NCI-H82 treated with DMSO at 0.1 percent for 48 hours (cell line): ENCODE results near the gene GPR146.

Experiments
- DNase-seq: peaks from one replicate; lab custom pipeline; 2025; ENCODE audit not compliant: unreplicated experiment; lab: John Stamatoyannopoulos, UW

GPR146 gene

GRCh38 chr7:1056785-1057410 lies 12.6 kb downstream of the GPR146 start:
- no peak for DNase-seq

DNA sequence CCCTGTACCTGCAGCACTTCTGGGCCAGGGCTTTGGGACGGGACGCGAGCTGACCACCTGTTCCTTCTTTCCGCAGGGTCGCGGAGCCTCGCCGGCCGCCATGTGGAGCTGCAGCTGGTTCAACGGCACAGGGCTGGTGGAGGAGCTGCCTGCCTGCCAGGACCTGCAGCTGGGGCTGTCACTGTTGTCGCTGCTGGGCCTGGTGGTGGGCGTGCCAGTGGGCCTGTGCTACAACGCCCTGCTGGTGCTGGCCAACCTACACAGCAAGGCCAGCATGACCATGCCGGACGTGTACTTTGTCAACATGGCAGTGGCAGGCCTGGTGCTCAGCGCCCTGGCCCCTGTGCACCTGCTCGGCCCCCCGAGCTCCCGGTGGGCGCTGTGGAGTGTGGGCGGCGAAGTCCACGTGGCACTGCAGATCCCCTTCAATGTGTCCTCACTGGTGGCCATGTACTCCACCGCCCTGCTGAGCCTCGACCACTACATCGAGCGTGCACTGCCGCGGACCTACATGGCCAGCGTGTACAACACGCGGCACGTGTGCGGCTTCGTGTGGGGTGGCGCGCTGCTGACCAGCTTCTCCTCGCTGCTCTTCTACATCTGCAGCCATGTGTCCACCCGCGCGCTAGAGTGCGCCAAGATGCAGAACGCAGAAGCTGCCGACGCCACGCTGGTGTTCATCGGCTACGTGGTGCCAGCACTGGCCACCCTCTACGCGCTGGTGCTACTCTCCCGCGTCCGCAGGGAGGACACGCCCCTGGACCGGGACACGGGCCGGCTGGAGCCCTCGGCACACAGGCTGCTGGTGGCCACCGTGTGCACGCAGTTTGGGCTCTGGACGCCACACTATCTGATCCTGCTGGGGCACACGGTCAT lies 13.3 kb downstream of the GPR146 start:
- no peak for DNase-seq

DNA sequence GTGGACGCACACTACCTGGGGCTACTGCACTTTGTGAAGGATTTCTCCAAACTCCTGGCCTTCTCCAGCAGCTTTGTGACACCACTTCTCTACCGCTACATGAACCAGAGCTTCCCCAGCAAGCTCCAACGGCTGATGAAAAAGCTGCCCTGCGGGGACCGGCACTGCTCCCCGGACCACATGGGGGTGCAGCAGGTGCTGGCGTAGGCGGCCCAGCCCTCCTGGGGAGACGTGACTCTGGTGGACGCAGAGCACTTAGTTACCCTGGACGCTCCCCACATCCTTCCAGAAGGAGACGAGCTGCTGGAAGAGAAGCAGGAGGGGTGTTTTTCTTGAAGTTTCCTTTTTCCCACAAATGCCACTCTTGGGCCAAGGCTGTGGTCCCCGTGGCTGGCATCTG lies 14.0 kb downstream of the GPR146 start:
- no peak for DNase-seq

DNA sequence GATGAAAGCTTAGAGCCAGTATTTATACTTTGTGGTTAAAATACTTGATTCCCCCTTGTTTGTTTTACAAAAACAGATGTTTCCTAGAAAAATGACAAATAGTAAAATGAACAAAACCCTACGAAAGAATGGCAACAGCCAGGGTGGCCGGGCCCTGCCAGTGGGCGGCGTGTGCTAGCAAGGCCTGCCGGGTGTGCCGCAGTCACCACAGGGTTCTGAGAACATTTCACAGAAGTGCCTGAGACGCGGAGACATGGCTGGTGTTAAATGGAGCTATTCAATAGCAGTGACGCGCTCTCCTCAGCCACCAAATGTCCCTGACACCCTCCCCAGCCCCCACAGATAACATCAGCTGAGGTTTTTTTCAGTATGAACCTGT lies 14.5 kb downstream of the GPR146 start:
- no peak for DNase-seq

GRCh38 chr7:1059200-1060091 lies 15.1 kb downstream of the GPR146 start:
- DNase-seq: peak; percentile 78

GRCh38 chr7:1060315-1061072 lies 16.1 kb downstream of the GPR146 start:
- peak; percentile 3 for DNase-seq

DNA sequence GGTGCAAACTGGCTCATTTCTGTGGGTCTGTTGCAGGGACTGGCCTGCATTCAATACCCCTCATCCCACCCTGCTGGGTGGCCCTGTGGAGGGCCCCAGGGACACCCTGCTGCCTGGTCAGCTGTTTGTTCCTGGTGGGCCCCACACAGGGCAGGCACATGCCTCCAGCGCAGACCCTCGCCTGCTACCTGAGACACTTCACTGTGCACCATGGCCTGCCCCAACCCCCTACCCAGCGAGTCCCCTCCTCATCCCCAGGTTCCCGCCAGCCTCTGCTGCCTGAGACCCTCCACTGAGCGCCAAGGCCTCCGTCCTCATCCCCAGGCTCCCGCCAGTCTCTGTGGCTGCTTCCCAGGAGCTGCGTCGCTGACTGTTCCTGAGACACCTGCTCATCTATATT lies 16.8 kb downstream of the GPR146 start:
- no peak for DNase-seq

DNA sequence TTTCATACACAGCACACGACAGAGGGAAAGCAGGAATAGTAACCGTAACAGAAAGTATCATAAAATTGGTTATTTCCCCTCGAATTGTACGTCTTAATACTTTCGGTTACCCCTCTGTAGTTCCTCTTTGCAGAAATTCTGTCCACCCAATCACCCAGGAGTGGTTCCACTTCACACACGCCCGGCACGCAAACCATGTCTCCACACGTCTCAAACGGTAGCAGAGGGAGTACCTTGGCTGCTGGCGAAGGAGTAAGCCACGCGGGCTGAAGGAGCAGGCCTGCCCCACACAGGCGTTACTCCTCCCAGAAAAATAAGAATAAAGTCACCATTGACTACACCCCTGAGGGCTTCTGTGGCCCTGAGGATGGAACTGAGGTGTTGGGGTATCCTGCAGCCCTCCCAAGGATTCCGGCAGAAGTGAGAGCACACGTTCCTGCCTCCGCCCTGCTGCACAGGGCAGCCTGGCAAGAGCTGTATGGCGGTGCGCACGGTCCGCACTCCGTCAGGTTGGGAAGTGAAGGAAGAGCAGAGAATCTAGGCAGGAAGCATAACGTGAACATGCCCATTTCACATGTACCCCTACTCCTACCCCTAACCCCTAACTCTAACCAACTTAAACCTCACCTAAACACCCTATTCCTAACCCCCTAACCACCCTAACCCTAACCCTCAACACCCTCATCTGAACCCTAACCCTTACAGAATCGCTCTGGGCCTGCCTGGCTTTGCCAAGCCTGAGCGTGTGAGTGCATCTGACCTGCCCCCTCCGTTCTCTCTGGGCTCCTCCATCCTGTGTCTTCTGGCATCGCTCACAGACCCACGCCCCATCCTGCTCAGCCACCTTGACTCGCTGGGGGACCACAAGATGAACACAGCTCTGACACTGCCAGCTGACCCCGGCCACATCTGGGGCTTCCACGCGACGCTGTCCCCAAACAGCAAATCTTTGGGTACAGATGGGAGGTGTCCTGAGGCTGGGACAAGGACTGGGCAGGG lies 18.2 kb downstream of the GPR146 start:
- no peak for DNase-seq

DNA sequence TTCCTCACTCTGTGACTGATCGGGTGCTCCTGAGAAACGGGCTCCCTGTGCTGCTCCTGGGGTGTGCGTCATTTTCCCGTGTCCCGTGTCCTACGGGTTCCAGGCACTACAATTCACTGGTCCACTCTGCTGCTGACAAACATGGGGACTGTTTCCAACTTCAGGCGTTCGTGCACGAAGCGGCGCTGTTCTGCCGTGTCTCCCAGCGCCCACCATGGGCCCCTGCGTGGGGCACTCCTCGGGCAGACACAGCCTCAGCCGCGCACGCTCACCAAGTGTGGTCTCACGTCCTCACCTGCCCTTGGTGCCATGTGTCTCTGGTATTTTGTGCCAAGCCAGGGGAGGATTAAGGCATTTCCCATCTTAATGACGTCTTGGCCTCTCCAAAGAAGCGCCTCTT lies 19.0 kb downstream of the GPR146 start:
- no peak for DNase-seq

- DNase-seq: no peak
Observed at GRCh38 chr7:1064581-1064980, 20.2 kb downstream of the GPR146 start.

DNA sequence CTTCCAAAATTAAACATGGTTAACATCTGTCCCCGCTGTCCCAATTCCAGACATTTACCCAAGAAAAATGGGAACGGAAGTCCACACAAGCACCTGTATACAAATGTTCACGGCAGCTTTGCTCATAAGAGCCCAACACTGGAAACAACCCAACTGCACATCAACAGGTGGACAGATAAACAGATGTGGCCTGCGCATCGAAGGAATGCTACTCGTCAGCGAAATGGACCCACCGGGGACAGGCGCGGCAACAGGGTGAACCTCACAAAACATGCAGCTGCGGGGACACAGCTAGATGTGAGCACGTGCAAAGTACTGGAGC lies 20.9 kb downstream of the GPR146 start:
- DNase-seq: no peak

- DNase-seq: peak; percentile 4
Observed at GRCh38 chr7:1065585-1066241, 21.4 kb downstream of the GPR146 start.

GRCh38 chr7:1066242-1066588 lies 21.9 kb downstream of the GPR146 start:
- no peak for DNase-seq

- no peak for DNase-seq
Observed at GRCh38 chr7:1068013-1068412, 23.7 kb downstream of the GPR146 start.

DNA sequence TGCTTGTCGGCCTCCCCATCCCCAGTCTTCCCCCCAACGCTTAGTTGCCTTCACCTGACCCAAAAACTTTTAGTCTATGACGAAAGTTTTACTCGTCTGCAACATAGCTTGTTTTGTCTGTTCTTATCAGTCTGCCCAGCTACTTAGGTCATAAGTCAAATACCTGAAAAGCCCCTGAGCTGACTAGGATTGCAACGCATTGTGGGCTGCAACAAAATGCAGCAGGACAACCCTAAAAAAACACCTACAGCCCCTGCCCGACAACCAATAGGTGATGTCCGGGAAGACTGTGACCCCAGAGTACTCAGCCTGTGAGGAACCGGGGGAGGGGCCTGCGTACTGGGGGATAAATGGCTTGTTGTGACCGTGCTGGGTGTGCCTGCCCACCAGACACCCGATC lies 24.3 kb downstream of the GPR146 start:
- DNase-seq: no peak

DNA sequence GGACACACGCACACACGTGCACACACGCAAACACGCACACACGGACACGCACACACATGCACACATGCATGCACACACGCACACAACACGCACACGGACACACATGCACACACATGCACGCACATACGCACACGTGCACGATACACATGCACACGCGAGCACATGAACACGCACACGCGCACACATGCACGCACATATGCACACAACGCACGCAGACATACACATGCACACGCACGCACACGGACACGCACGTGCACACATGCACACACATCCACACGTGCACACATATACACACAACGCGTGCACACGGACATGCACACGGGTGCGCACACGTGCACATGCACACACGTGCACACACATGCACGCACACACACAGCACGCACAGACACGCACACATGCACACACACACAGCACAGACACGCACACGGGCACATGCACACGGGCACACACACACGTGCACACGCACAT lies 26.2 kb downstream of the GPR146 start:
- no peak for DNase-seq

DNA sequence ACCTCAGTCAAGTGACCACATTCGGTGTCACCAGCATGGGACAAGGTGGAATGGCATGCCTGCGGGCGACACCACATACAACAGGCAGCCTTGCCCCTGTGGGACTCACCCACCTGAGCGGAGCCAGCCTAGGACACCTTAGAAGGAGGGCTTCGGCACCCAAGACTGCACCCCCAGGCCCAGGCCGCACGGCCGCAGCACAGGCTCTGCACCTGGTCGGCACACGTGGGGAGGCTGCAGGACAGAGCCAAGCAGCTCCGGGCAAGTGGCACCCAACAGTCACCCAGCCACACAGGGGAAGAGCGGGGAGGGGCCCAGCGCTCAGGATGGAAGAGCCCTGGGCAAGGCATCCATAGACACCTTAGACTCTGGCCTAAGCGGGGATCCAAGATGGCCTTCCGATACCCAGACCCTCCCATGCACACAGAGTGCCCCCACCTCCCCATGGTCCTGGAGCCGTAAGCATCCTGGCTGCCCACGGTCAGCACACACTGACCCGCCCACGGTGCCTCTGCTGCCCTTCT lies 27.4 kb downstream of the GPR146 start:
- no peak for DNase-seq

DNA sequence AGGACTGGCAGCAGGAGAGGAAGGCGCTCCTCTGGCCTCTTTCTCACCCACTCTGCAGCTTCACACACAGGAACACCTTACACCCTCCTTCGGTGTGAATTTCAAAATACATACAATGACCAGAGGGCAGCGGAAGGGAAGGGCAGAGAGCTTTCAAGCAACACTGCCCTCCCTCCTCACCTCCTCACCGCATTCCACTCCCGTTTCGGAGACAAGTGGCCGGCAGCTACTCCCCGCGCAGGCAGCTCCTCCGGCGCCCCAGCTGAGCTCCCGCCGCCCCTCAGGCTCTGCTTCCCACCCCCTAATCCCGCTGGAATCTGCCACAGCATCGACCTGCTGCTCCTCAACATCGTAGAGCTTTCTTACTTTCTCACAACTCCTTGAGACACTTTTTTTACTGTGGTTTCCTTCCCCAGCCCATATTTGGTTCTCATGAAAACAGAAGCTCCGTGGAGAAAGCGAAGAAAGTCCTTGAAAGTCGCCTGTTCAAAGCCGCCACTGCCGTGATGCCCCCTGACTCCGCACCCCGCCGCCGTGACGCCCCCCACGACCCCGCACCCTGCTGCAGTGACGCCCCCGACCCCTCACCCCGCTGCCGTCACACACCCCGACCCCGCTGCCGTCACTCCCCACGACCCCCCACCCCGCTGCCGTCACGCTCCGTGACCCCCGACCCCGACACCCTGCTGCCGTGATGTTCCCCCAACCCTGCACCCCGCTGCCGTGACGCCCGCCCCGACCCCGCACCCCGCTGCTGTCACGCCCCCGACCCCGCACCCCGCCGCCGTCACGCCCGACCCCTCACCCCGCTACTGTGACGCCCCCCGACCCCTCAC lies 29.0 kb downstream of the GPR146 start:
- no peak for DNase-seq
